Subcutaneous abdominal adipose tissue (tissue), 5 donors: ENCODE measurements around the gene YIPF5.

ENCODE experiments used
- H3K27ac ChIP-seq: one replicate; pipeline ENCODE4 v1.7.0; 2013; ENCODE audit warnings: low read depth, mild to moderate bottlenecking, inconsistent platforms, low read length, moderate library complexity
- H3K27me3 ChIP-seq, 5 donors: one replicate each; pipeline ENCODE4 v1.7.0; 2013; ENCODE audit warnings: low read length in 5 of 5, inconsistent platforms in 1 of 5; ENCODE audit not compliant: control insufficient read depth in 5 of 5, insufficient read depth in 4 of 5
- H3K36me3 ChIP-seq, 5 donors: one replicate each; pipeline ENCODE4 v1.7.0; 2013; ENCODE audit warnings: low read length in 5 of 5; ENCODE audit not compliant: control insufficient read depth in 5 of 5, insufficient read depth in 5 of 5
- H3K4me1 ChIP-seq, 5 donors: one replicate each; pipeline ENCODE4 v1.7.0; 2013; ENCODE audit warnings: low read length in 5 of 5, mild to moderate bottlenecking in 3 of 5, moderate library complexity in 1 of 5; ENCODE audit not compliant: control insufficient read depth in 5 of 5, insufficient read depth in 5 of 5
- H3K4me3 ChIP-seq, 5 donors: one replicate each; pipeline ENCODE4 v1.7.0; 2013; ENCODE audit warnings: low read length in 5 of 5, low read depth in 1 of 5
- H3K9ac ChIP-seq, 5 donors: one replicate each; pipeline ENCODE4 v1.7.0; 2013; ENCODE audit warnings: low read length in 5 of 5, mild to moderate bottlenecking in 4 of 5, moderate library complexity in 3 of 5
- H3K9me3 ChIP-seq, 5 donors: one replicate each; pipeline ENCODE4 v1.7.0; 2013; ENCODE audit warnings: low read length in 5 of 5; ENCODE audit not compliant: control insufficient read depth in 5 of 5
- donor health status: healthy.
- donor health status: healthy.
- donor health status: healthy.
- donor health status: healthy.
- donor health status: healthy.

YIPF5 gene

DNA sequence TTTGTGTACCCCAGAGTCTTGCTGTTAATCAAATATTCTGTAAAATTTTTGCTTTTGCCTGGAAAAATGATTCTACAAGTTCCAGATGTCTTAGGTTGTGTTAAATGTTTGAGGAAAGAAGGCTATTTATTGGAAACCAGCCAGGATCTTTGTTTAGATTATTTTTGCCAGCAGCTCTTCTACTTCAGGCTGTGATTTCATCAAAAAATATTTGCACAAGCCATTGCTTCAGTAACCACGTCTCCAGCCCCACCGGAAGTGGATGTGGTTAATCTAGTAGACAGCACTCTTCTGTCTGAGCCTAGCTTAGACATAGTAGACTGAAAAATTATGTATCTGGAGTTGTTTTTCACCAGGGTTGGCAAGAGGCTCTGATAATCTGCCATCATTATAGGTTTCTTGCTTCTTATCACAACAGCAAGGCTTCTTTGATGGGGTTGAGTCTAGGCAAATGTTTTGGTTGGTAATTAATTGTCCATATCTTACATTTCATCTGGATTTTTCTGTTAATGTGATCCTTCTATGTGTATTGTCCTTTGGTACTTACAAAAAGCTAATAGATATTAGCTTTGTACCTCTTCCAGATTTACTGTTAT, 17.3 kb upstream of the YIPF5 start:
- Histone ChIP-seq H3K9ac (peak overlapping the region in 1 of 5 donors; percentile 18), H3K4me3 (no peak overlapping the region), H3K36me3 (no peaks in the 10 kb centered on the region), H3K4me1 (peaks cover 0 to 11% (median 7%) of the 10 kb centered on the region in 5 donors), H3K27me3 (no peaks in the 10 kb centered on the region), H3K9me3 (no peaks in the 10 kb centered on the region), H3K27ac (no peak overlapping the region)

DNA sequence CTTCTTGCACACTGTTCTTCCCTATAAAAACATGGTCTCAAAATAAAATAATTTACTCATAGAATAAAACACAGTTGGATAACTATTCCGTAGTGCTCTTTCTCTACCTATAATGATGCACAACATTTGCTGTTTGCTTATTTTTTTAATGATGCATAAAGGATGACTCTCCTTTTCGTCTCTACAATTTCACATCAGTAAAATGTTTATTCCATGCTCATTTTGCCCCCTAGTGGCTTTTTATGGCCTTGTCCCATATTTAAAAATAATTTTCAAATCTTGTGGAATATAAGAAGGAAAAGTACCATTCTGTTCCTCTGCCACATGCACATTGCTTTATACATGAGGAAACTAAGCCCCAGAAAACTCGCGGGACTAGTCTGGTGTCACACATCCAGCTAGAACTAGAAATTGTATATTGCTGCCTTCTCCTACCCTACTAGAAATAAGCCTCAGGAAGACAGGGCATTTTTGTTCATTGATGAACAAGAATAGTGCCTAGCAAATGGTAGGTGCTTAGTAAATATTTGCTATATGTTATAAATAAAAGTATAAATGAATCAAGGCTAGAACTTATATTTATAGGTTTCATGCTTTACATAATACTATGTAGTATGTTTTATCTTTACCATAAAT, 12.9 kb upstream of the YIPF5 start:
- peaks cover 0 to 8% (median 7%) of the 10 kb centered on the region in 5 donors for H3K4me1 ChIP-seq
- H3K9me3 ChIP-seq = no peaks in the 10 kb centered on the region
- H3K27me3 ChIP-seq = no peaks in the 10 kb centered on the region
- no peak overlapping the region for H3K27ac ChIP-seq
- H3K4me3 ChIP-seq = no peak overlapping the region
- no peak overlapping the region for H3K9ac ChIP-seq
- H3K36me3 ChIP-seq = no peaks in the 10 kb centered on the region

DNA sequence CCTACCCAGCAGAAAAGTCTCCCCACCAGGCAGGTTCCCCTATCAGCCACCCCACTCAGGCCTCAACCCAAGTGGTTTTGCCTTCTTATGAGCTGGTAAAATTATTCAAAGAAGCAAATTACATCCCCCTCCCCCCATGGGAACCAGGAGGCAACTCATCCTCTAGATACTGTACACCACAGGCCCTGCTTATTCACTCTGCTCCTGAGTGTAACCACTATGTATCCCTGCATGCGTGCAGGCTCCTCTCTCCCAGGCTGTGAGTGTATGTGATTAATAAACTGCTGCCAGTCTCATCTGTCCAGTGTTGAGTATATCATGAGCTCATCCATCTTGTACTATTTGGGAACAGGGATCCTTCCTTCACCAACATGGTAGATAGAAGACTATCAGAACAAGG, 8.8 kb upstream of the YIPF5 start:
- no peaks in the 10 kb centered on the region for H3K36me3 ChIP-seq
- H3K27me3 ChIP-seq = peaks cover 0 to 4% (median 0%) of the 10 kb centered on the region in 5 donors
- H3K9me3 ChIP-seq = no peaks in the 10 kb centered on the region
- no peak overlapping the region for H3K9ac ChIP-seq
- no peak overlapping the region for H3K4me3 ChIP-seq
- H3K27ac ChIP-seq = no peak overlapping the region
- no peaks in the 10 kb centered on the region for H3K4me1 ChIP-seq

DNA sequence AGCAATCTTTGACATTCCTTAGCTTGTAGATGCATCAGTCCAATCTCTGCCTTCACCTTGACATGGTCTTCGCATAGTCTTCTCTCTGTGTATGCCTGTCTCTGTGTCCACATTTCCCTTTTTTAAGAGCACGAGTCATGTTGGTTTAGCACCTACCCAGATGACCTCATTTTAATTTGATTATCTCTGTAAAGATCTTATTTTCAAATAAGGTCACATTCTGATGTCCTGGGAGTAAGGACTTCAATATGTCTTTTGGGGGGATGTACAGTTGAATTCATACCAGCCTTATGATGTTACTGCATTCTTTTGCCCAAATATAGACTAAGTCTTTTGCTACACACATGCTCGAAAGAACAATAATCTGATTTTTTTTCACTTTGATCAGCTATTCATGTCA, 7.1 kb upstream of the YIPF5 start:
- Histone ChIP-seq H3K27ac (no peak overlapping the region), H3K4me1 (no peaks in the 10 kb centered on the region), H3K4me3 (no peak overlapping the region), H3K9ac (no peak overlapping the region), H3K27me3 (peaks cover 0 to 6% (median 0%) of the 10 kb centered on the region in 5 donors), H3K36me3 (no peaks in the 10 kb centered on the region), H3K9me3 (no peaks in the 10 kb centered on the region)

DNA sequence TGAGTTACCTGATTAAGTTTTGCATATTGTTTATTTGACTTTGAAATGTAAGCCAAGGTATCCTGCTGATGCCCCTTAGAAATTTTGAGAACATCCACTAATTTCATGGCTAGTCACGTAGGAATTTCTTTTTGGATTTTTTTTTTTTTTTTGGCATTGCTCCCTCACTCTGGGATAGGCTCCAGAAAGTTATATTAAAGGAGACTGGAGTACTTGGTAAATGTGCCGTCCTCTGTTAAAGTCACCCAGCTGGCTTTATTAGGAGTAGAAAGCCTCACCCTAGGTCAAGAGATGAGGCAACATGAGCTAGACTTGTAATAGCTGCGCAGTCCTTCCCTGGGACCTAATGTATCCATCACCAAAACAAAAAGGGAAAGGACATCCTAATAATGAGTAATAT, 3.3 kb upstream of the YIPF5 start:
- Histone ChIP-seq H3K4me1 (peaks cover 2 to 22% (median 19%) of the 10 kb centered on the region in 5 donors), H3K27ac (no peak overlapping the region), H3K36me3 (no peaks in the 10 kb centered on the region), H3K4me3 (no peak overlapping the region), H3K27me3 (peaks cover 0 to 6% (median 0%) of the 10 kb centered on the region in 5 donors), H3K9ac (no peak overlapping the region), H3K9me3 (no peaks in the 10 kb centered on the region)

DNA sequence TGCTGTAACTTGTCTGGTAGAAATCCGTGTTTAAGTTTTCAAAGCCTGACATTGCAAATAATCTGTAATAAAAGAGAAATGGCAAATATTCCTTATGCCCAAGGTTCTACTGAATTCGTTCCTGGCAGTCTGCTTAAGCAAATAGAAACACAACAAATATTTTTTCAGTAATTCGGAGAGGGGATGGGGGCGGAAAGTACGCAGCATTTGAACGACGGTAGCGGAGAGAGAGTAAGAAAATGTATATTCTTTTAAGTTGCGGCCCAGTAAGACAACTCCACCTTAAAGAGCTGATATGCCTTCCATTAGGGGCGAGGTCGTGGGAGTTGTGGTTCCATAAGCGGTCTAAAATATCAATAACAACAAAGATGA, 569 bp downstream of the YIPF5 start:
- Histone ChIP-seq H3K9me3 (no peaks in the 10 kb centered on the region), H3K27me3 (peaks cover 0 to 4% (median 0%) of the 10 kb centered on the region in 5 donors), H3K4me3 (peak overlapping the region; percentile 90 to 98 (median 96)), H3K4me1 (peaks cover 2 to 29% (median 28%) of the 10 kb centered on the region in 5 donors), H3K9ac (peak overlapping the region; percentile 49 to 98 (median 95)), H3K36me3 (peaks cover 5 to 16% (median 9%) of the 10 kb centered on the region in 5 donors), H3K27ac (peak overlapping the region; percentile 79)

DNA sequence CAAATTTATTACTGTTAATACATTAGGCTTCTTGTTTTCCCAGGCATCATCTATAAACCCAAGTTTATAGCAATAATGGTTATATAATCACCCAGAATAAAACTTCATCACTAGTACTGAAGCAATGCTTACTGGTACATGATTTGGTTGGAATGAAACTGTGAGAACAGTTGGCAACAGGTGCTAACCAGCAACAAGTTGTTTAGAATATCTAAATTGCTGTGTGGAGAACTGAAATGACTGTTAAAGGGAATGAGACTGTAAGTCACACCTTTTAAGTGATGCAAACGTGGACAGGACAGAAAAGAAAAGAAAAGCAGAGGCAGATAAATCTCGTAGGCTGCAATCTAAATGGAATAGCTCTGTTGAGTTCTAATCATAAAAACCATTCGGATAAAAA, 2.5 kb downstream of the YIPF5 start:
- peaks cover 21 to 27% (median 22%) of the 10 kb centered on the region in 5 donors for H3K36me3 ChIP-seq
- no peak overlapping the region for H3K9ac ChIP-seq
- no peak overlapping the region for H3K27ac ChIP-seq
- H3K4me3 ChIP-seq = no peak overlapping the region
- H3K27me3 ChIP-seq = peaks cover 0 to under 1% (median 0%) of the 10 kb centered on the region in 5 donors
- peaks cover 2 to 29% (median 28%) of the 10 kb centered on the region in 5 donors for H3K4me1 ChIP-seq
- H3K9me3 ChIP-seq = no peaks in the 10 kb centered on the region

DNA sequence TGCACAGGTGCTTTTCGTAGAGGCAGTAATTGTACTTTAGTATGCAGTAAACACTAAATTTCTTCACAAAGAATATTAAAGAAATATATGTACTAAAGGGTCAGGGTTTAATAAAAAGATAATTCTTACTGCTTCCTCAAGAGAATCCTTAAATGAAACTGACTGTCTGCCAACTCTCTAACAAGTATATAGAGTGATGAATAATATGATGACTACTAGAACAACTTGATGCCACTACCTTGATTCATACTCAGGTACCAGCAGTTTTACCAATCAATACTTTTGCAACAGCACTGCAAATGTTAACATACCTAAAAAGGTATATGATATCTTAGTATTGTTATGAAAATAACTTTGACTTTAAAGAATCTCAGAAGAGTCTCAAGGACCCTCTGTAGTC, 3.8 kb downstream of the YIPF5 start:
- Histone ChIP-seq H3K36me3 (peaks cover 29 to 39% (median 33%) of the 10 kb centered on the region in 5 donors), H3K27ac (no peak overlapping the region), H3K9ac (peak overlapping the region in 1 of 5 donors; percentile 25), H3K9me3 (no peaks in the 10 kb centered on the region), H3K4me3 (no peak overlapping the region), H3K27me3 (no peaks in the 10 kb centered on the region), H3K4me1 (peaks cover 2 to 29% (median 28%) of the 10 kb centered on the region in 5 donors)

DNA sequence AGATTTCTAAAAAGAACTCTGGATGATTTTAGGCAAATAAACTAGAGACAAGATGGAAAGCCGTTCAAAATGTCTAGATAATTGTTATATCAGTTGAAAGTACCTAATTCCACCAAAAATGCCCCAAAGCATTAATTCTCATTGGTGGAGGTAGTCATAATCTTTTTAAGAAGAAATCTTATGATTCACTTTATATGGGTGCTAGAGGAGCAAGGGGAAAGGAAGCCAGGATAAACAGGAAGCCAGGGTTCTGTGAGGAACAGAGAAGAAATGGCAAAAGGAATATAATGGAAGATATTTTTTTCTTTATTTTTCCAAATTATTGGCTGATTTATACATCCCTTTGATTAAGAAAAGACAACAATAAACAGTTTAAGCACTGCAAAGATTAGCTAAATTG, 7.8 kb downstream of the YIPF5 start:
- Histone ChIP-seq H3K36me3 (peaks cover 44 to 60% (median 49%) of the 10 kb centered on the region in 5 donors), H3K4me3 (no peak overlapping the region), H3K4me1 (peaks cover 0 to under 1% (median 0%) of the 10 kb centered on the region in 5 donors), H3K9ac (no peak overlapping the region), H3K27me3 (no peaks in the 10 kb centered on the region), H3K27ac (no peak overlapping the region), H3K9me3 (no peaks in the 10 kb centered on the region)

DNA sequence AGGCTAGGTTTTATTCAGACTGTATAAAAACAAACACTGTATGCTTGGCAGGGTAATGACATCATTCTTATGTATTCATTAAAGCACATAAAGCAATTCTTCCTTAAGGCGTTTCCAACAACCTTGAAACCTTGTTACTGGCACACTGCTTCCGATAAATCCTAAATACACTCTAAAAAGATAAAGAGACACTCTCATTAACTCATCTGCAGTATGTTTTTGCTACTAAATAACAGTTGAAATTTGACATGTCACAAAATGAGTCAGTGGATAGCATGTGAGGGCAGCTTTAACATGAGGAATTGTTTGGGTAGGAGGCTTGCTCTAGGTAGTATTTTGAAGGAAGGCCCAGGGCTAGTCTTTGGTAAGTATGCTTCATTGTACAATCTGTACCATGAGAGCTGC, 13.7 kb downstream of the YIPF5 start:
- no peak overlapping the region for H3K4me3 ChIP-seq
- H3K27ac ChIP-seq = no peak overlapping the region
- H3K27me3 ChIP-seq = no peaks in the 10 kb centered on the region
- H3K9me3 ChIP-seq = no peaks in the 10 kb centered on the region
- H3K4me1 ChIP-seq = peaks cover 0 to 4% (median 0%) of the 10 kb centered on the region in 5 donors
- H3K9ac ChIP-seq = no peak overlapping the region
- H3K36me3 ChIP-seq = peaks cover 10 to 26% (median 22%) of the 10 kb centered on the region in 5 donors
